Stomach (tissue), 9 donors: Measurements from ENCODE around the gene CFAP221. TPM values are rescaled to one million over a fixed set of nuclear protein-coding genes. Genes with fewer than 3 reads are reported as not detected.

Source experiments
- DNase-seq, 2 donors: peaks; one replicate each; pipeline versions ENCODE4 v3.0.0 to v3.0.0-alpha.2; 2013 to 2019
- H3K27ac ChIP-seq, 5 donors: fragments of 200-600 bp in 4 of 5; sonication (generic) in 4 of 5; one replicate each; pipeline ENCODE4 v1.5.1; 2013 to 2019; ENCODE audit warnings: mild to moderate bottlenecking in 1 of 5, moderate library complexity in 1 of 5
- H3K27me3 ChIP-seq, 3 donors: fragments of 200-600 bp; sonication (generic); one replicate each; pipeline ENCODE4 v1.5.1; 2017 to 2019; ENCODE audit warnings: mixed run types in 1 of 3
- H3K36me3 ChIP-seq, 4 donors: fragments of 200-600 bp; sonication (generic); 1 replicate in 3 of 4; 2 replicates in 1 of 4; pipeline ENCODE4 v1.5.1; 2016 to 2019
- H3K4me1 ChIP-seq, 4 donors: fragments of 200-600 bp; sonication (generic); one replicate each; pipeline ENCODE4 v1.5.1; 2016 to 2019
- H3K4me3 ChIP-seq, 4 donors: fragments of 200-600 bp; sonication (generic) in 3 of 4; one replicate each; pipeline ENCODE4 v1.5.1; 2016 to 2019; ENCODE audit warnings: mild to moderate bottlenecking in 1 of 4
- H3K9me3 ChIP-seq, 4 donors: fragments of 200-600 bp; sonication (generic); one replicate each; pipeline ENCODE4 v1.5.1; 2016 to 2019
- EP300 ChIP-seq: sonication (generic); formaldehyde crosslinking; IDR thresholded peaks from one replicate; pipeline ENCODE4 v1.6.1; 2017; ENCODE audit warnings: antibody characterized with exemption
- POLR2A ChIP-seq, 4 donors: fragments of 450-650 bp; IDR thresholded peaks; one replicate each; pipeline ENCODE4 v1.6.1; 2016; ENCODE audit warnings: antibody characterized with exemption in 4 of 4, control low read depth in 2 of 4, mild to moderate bottlenecking in 1 of 4, moderate library complexity in 1 of 4
- POLR2AphosphoS5 ChIP-seq, 3 donors: sonication (generic); formaldehyde crosslinking; IDR thresholded peaks; one replicate each; pipeline ENCODE4 v1.6.1; 2016; ENCODE audit warnings: antibody characterized with exemption in 3 of 3
- whole genome bisulfite sequencing, 5 donors: extraction: QIAGEN DNeasy Blood & Tissue Kit in 3 of 5; methylation state at CpG; one replicate each; pipeline versions ENCODE4 v1.1.5 to v1.1.7; 2013 to 2018; 5-methylcytosine and 5-hydroxymethylcytosine counted together
- intact Hi-C: fragments of 100-400 bp; cut with DNase I; formaldehyde crosslinking; loops from one replicate; pipeline ENCODE4 v1.15.1; 2023; ENCODE audit warnings: low total_unique reads
- polyA plus RNA-seq, 3 donors: library from polyadenylated mRNA; stranded (reverse); fragments of 200-250 nt; gene quantifications; one replicate each; pipeline ENCODE4 v1.2.3, GENCODE V29; 2013
- total RNA-seq, 5 donors: library from RNA; depleted of rRNA; stranded (reverse); fragments of >200 nt; gene quantifications; one replicate each; pipeline versions ENCODE4 v1.1.0 to v1.2.3, GENCODE V29; 2014 to 2016
- TF ChIP-seq, protein P1 (sequence below), 7 experiments: fragments of 450-650 bp in 4 of 7; fragments of 200-600 bp in 3 of 7; sonication (generic) in 3 of 7; IDR thresholded peaks; one replicate each; pipeline ENCODE4 v1.5.1; 2016 to 2019; ENCODE audit warnings: antibody characterized with exemption in 7 of 7, control low read depth in 2 of 7, mild to moderate bottlenecking in 1 of 7
- donor health status: healthy with polysubstance abuse.
- donor health status: Bipolar disorder and iron deficiency.
- donor health status: healthy.

The CFAP221 gene
- total and polyA plus RNA-seq, 8 donors = 0.31 to 15.1 (median 1.1) TPM; not detected in 2

DNA sequence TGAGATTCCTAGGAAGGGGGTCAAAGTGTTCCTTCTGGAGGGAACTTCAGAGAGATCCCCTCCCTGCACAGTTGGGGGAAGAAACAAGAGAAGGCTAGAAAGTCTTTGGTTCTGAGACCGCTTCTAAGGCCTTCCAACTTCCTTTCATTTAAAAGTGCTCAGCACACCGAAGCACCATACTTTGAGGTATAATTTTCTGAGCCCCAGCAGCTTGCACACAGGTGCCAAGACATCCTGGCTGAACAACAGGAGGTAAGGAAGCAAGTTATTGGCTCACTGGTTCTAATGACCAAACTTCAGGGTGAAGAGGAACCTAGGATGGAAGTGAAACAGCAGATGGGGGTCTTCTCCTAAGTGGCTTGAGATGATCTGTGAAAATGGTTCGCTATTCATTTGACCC, 154.0 kb downstream of the CFAP221 start:
- DNase-seq = no peak
- H3K4me3 ChIP-seq = no peak overlapping the region
- H3K4me1 ChIP-seq = peaks cover 13 to 22% (median 18%) of the 10 kb centered on the region in 4 donors
- peaks cover 0 to 7% (median 0%) of the 10 kb centered on the region in 3 donors for H3K27me3 ChIP-seq
- no peak overlapping the region for H3K27ac ChIP-seq
- WGBS, 5 donors = 78 to 97% (median 87%) methylated on average over 3 of the region's 3 CpGs
- H3K9me3 ChIP-seq = no peaks in the 10 kb centered on the region
- TF ChIP-seq POLR2A (IDR thresholded peaks at IDR 0.05) = no peak
- TF ChIP-seq, protein P1, sequence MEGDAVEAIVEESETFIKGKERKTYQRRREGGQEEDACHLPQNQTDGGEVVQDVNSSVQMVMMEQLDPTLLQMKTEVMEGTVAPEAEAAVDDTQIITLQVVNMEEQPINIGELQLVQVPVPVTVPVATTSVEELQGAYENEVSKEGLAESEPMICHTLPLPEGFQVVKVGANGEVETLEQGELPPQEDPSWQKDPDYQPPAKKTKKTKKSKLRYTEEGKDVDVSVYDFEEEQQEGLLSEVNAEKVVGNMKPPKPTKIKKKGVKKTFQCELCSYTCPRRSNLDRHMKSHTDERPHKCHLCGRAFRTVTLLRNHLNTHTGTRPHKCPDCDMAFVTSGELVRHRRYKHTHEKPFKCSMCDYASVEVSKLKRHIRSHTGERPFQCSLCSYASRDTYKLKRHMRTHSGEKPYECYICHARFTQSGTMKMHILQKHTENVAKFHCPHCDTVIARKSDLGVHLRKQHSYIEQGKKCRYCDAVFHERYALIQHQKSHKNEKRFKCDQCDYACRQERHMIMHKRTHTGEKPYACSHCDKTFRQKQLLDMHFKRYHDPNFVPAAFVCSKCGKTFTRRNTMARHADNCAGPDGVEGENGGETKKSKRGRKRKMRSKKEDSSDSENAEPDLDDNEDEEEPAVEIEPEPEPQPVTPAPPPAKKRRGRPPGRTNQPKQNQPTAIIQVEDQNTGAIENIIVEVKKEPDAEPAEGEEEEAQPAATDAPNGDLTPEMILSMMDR (IDR thresholded peaks at IDR 0.05) = no peak
- TF ChIP-seq POLR2AphosphoS5 (IDR thresholded peaks at IDR 0.05) = no peak
- no peak for TF ChIP-seq EP300
- intact Hi-C loops = no loop called here
- H3K36me3 ChIP-seq = no peaks in the 10 kb centered on the region

DNA sequence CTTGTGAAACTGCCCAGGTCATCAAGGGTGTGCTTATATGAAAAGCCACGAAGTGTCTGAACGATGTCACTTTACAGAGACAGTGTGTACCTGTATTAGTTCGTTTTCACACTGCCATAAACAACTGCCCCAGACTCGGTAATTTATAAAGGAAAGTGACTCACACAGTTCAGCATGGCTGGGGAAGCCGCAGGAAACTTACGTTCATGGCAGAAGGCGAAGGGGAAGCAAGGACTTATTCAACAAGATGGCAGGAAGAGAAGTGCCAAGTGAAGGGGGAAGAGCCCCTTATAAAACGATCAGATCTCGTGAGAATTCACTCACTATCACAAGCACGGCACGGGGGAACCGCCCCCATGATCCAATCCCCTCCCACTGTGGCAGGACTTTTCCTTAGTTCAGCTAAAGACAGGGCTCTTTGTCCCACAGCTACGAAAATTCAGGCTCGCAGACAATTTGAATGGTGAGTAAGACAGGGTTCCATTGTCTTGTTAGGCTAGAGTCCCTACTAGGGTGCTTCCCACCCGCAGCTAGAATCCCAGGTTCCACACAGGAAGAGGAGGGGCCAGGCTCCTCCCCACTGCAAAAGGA, 154.9 kb downstream of the CFAP221 start:
- H3K27me3 ChIP-seq = peaks cover 0 to 7% (median 0%) of the 10 kb centered on the region in 3 donors
- H3K4me1 ChIP-seq = peaks cover 13 to 23% (median 19%) of the 10 kb centered on the region in 4 donors
- 74 to 84% (median 75%) methylated on average over 15 of the region's 15 CpGs for WGBS, 5 donors
- no peak overlapping the region for H3K4me3 ChIP-seq
- H3K27ac ChIP-seq = no peak overlapping the region
- H3K9me3 ChIP-seq = no peaks in the 10 kb centered on the region
- TF ChIP-seq EP300 (no peak), POLR2A (IDR thresholded peaks at IDR 0.05) (no peak), POLR2AphosphoS5 (IDR thresholded peaks at IDR 0.05) (no peak)
- TF ChIP-seq, protein P1 (IDR thresholded peaks at IDR 0.05) = no peak
- DNase-seq = no peak
- intact Hi-C loops = no loop called here
- no peaks in the 10 kb centered on the region for H3K36me3 ChIP-seq

- Histone ChIP-seq H3K27ac (no peak overlapping the region), H3K4me1 (peaks cover 0 to 7% (median 6%) of the 10 kb centered on the region in 4 donors), H3K9me3 (peaks cover 0 to 8% (median 2%) of the 10 kb centered on the region in 4 donors), H3K4me3 (no peak overlapping the region), H3K36me3 (no peaks in the 10 kb centered on the region), H3K27me3 (peaks cover 0 to 7% (median 0%) of the 10 kb centered on the region in 3 donors)
- no peak for DNase-seq
- TF ChIP-seq EP300 (no peak), POLR2A (IDR thresholded peaks at IDR 0.05) (no peak), POLR2AphosphoS5 (IDR thresholded peaks at IDR 0.05) (no peak)
- TF ChIP-seq, protein P1 (IDR thresholded peaks at IDR 0.05) = no peak
- intact Hi-C loops = no loop called here
- WGBS, 5 donors = 86 to 90% (median 90%) methylated on average over 4 of the region's 4 CpGs
Observed at GRCh38 chr2:119700866-119701265, 156.6 kb downstream of the CFAP221 start.

DNA sequence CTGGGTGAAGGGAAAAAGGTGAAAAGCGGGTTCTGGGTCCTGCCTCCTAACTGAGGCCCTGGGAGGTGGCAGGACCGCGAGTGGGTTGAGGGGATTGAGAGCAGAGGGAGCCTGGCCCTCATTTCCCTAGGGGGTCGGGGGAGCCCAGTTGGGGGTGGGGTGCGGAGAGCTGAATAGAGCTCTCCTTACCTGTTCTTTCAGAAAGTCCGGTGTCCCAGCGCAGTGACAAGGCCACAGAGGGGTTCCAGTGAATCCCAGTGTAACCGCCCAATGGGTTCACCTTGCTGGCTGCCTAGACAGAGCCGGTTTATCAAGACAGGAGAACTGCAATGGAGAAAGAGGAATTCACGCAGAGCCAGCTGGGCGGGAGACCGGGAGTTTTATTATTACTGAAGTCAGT, 157.1 kb downstream of the CFAP221 start:
- Histone ChIP-seq H3K9me3 (peaks cover 0 to 8% (median 2%) of the 10 kb centered on the region in 4 donors), H3K4me3 (no peak overlapping the region), H3K36me3 (no peaks in the 10 kb centered on the region), H3K4me1 (peaks cover 0 to 7% (median 6%) of the 10 kb centered on the region in 4 donors), H3K27me3 (peaks cover 0 to 7% (median 0%) of the 10 kb centered on the region in 3 donors), H3K27ac (no peak overlapping the region)
- no peak for DNase-seq
- intact Hi-C loops = no loop called here
- WGBS, 5 donors = 59 to 76% (median 68%) methylated on average over 9 to 12 of the region's 12 CpGs
- TF ChIP-seq EP300 (no peak), POLR2AphosphoS5 (IDR thresholded peaks at IDR 0.05) (no peak), POLR2A (IDR thresholded peaks at IDR 0.05) (no peak)
- TF ChIP-seq, protein P1 (IDR thresholded peaks at IDR 0.05) = no peak
